ENCODE results near the gene COL1A2. TPM values are rescaled to one million over a fixed set of nuclear protein-coding genes. Genes with fewer than 3 reads are reported as not detected.

The COL1A2 gene
- total RNA-seq, 1 experiment from 2014 or later, result 42.1 TPM

GRCh38 chr7:94472608-94473007 is 77.9 kb downstream of the COL1A2 start:
- no peak overlapping the region for H3T11ph ChIP-seq (ENCODE audit: low read length)
- no peaks in the 10 kb centered on the region for H3K79me2 ChIP-seq (ENCODE audit: insufficient read depth, low read length)
- peaks cover 0 to 4% of the 10 kb centered on the region in 2 experiments; a peak in 3 of 5 replicates for H3K9me3 Mint-ChIP-seq
- H3K79me1 ChIP-seq (ENCODE audit: insufficient read depth, low read depth, low read length, poor library complexity, severe bottlenecking), result no peaks in the 10 kb centered on the region
- no peak overlapping the region for H2BK15ac ChIP-seq (ENCODE audit: low read depth, low read length)
- H2AFZ ChIP-seq (ENCODE audit: low read length), result no peak overlapping the region
- H2BK20ac ChIP-seq (ENCODE audit: low read depth, low read length, poor library complexity, severe bottlenecking), result no peak overlapping the region
- no peak overlapping the region for H3K23ac ChIP-seq (ENCODE audit: insufficient read length, low read depth, low read length)
- H3K18ac ChIP-seq (ENCODE audit: insufficient read length, low read depth, low read length), result no peak overlapping the region
- H3K27me3 ChIP-seq (ENCODE audit: insufficient read depth, low read length), result no peaks in the 10 kb centered on the region
- H3K14ac ChIP-seq (ENCODE audit: insufficient read depth, low read length), result no peak overlapping the region
- no CpG with 5 or more reads among the region's 1 CpG for WGBS (ENCODE audit: extremely low coverage, insufficient read length, low lambda C conversion rate)
- peaks cover 4 to 5% of the 10 kb centered on the region in 2 experiments for H3K4me1 Mint-ChIP-seq
- TF ChIP-seq CTCF (conservative IDR thresholded peaks at IDR 0.05), result no peak
- no peak overlapping the region for H3K27ac ChIP-seq (ENCODE audit: insufficient read length, low read depth, low read length)
- no peak overlapping the region for H2BK5ac ChIP-seq (ENCODE audit: insufficient read length, low read length)
- no peak overlapping the region for H3K9ac ChIP-seq (ENCODE audit: extremely low read depth, insufficient read length, low read length)
- no peak for DNase-seq
- no peak overlapping the region for H2AK5ac ChIP-seq (ENCODE audit: insufficient read length, low read length)
- no peak overlapping the region for H4K8ac ChIP-seq (replicated peaks; ENCODE audit: insufficient read length, low read depth, low read length)
- no peak overlapping the region for H4K5ac ChIP-seq (ENCODE audit: insufficient read length, low read depth, low read length)
- H2BK12ac ChIP-seq (ENCODE audit: insufficient read length, low read depth, low read length), result no peak overlapping the region
- H3K4me2 ChIP-seq (ENCODE audit: insufficient read depth, insufficient read length, low read length), result no peak overlapping the region
- H2BK120ac ChIP-seq (ENCODE audit: low read depth, low read length, poor library complexity, severe bottlenecking), result no peak overlapping the region
- H3K9me3 ChIP-seq (ENCODE audit: control insufficient read depth, low read depth, low read length), result no peaks in the 10 kb centered on the region
- no peak overlapping the region for H4K91ac ChIP-seq (ENCODE audit: insufficient read length, low read depth, low read length)
- no peak overlapping the region for H3K27ac Mint-ChIP-seq
- H3K36me3 Mint-ChIP-seq (ENCODE audit: insufficient read depth in 1 of 3, low read depth in 3 of 3), result no peaks in the 10 kb centered on the region
- H3K27me3 Mint-ChIP-seq (ENCODE audit: low read depth), result no peaks in the 10 kb centered on the region
- H3K23me2 ChIP-seq (ENCODE audit: insufficient read length, low read depth, low read length, poor library complexity, severe bottlenecking), result no peaks in the 10 kb centered on the region
- H3K4ac ChIP-seq (ENCODE audit: low read depth, low read length), result no peak overlapping the region
- H3K4me1 ChIP-seq (ENCODE audit: insufficient read depth, low read length), result no peaks in the 10 kb centered on the region
- H3K56ac ChIP-seq (ENCODE audit: insufficient read length, low read depth, low read length), result no peak overlapping the region
- H3K4me3 Mint-ChIP-seq, result no peak overlapping the region
- H4K20me1 ChIP-seq (ENCODE audit: control insufficient read depth, insufficient read depth, insufficient read length), result no peaks in the 10 kb centered on the region

Data from H9 (cell line).